Left ventricle myocardium superior (tissue), 1 donor: ENCODE data around the gene CD200R1. TPM values are rescaled to one million over a fixed set of nuclear protein-coding genes. Genes with fewer than 3 reads are reported as not detected.

Source experiments
- ATAC-seq: fragments of 200-7000 bp; cut with Tn5 transposase; one replicate; pipeline ENCODE4 v1.9.1; 2020; ENCODE audit warnings: mild to moderate bottlenecking, moderate library complexity
- DNase-seq: peaks from one replicate; pipeline ENCODE4 v3.0.0-alpha.2; 2020
- intact Hi-C: fragments of 100-400 bp; cut with micrococcal nuclease; formaldehyde crosslinking; loops from one replicate; pipeline ENCODE4 v1.11.0; 2022
- long read RNA-seq: library from polyadenylated mRNA; unstranded; transcript quantifications from one replicate; pipeline ENCODE4 v2.0.0, GENCODE V29; 2021
- total RNA-seq: library from RNA; stranded (reverse); fragmentation: NEBNext Ultra II Directional; extraction: Animal tissue kit (Norgen Biotek cat#: 25700); gene quantifications from one replicate; pipeline ENCODE4 v1.2.1, GENCODE V29; 2021
- donor health status: DM: no; HTN: yes; CAD: no; lungs with severe emphysema.

The CD200R1 gene
- total RNA-seq, result 0.87 TPM
- long read RNA-seq, partial matches to known transcripts, result 0 of 1 reads
- long read RNA-seq, other reads (novel, unspliced or antisense), result 0 of 1 reads

- intact Hi-C loops, result loop anchor here (5.0 kb wide), 2 partner anchors 333 to 393 kb away; partner anchors contain the start of gene CCDC80
- ATAC-seq (peak; percentile 47), DNase-seq (no peak)
Measured at GRCh38 chr3:112974894-112975293, at the start of gene CD200R1. Gene CD200R1, minus strand, starts transcription at chr3:112975103. Its CDS starts 246 bp downstream, at chr3:112974857.

DNA sequence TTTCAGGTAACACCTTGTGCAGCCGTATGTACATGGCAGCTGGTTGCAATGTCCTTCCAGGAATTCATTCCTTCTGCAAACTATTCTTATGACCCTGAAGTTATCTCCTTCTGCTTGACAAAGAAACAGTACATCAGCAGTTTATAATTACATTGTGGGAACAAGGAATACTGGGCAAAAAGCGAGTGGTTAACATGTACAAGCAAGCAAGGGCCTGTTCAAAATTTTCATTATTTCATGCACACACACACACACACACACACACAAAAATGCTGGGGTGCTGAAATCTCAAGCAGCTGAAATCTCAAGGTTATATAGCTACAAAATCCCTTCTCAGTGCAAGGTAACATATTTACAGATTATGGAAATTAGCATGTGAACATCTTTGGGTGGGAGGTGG lies 46.6 kb upstream of the CD200R1 start:
- ATAC-seq (no peak), DNase-seq (no peak)
- intact Hi-C loops, result no loop called here

GRCh38 chr3:113019182-113020137 lies 44.6 kb upstream of the CD200R1 start:
- DNase-seq (peak; percentile 93), ATAC-seq (peak; percentile 99)
- intact Hi-C loops, result no loop called here

GRCh38 chr3:113018536-113019181 lies 43.8 kb upstream of the CD200R1 start:
- intact Hi-C loops, result no loop called here
- DNase-seq (no peak), ATAC-seq (peak; percentile 4)

- intact Hi-C loops, result no loop called here
- ATAC-seq, result no peak
Measured at GRCh38 chr3:113013593-113013992, 38.7 kb upstream of the CD200R1 start.

GRCh38 chr3:113008117-113008516 lies 33.2 kb upstream of the CD200R1 start:
- intact Hi-C loops, result no loop called here
- DNase-seq (no peak), ATAC-seq (no peak)

More at GRCh38 chr3:113013593-113013992, 38.7 kb upstream of the CD200R1 start:
- no peak for DNase-seq

DNA sequence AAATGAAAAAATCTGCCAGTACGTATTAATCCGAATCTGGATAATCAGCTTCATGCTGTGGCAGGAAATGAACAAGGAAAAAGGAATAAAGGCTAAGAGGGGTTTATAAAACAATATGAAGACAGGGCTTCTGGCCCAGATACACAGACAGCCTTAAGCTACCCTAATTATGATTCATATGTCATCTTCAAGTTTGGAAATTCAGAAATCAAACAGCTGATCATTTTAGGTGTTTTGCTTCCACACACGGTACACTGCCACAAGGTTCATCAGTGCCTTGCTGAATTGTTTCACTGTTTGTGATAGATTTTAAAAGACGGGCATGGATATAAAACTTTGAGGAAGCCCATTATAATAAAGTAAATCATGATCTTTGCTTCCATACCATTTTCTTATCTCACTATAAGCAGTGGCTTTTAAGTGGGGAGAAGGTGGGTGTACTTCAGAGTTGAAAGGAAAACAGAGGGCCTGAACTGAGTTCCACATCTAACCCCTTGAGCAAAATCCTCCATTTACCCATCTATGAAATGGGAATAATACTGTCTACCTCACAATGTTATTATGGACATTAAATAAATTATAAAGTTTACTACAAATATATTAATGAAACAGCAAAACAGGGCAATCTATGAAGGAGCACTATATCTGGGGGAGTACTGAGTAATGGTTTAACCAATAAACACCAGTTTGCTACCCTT lies 31.6 kb upstream of the CD200R1 start:
- intact Hi-C loops, result no loop called here
- ATAC-seq (no peak), DNase-seq (no peak)

DNA sequence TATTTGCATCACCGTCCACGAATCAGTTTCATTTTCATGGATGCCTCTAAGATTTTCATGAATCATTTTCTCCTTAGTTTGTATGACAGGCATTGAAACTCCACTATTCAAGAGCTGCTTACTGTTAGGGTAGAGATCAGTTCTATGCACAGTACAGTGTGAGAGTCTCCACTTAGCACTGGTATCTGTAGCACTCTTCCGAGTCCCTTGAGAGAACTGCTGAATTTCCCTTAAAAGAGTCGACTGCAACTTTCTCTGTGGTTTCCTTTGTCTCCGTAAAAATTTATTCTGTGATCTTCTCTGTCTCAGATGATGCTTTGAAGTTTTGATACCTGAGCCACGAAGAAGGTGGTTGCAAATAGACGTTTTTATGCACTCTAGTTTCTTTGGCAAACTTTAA lies 30.7 kb upstream of the CD200R1 start:
- no peak for ATAC-seq
- intact Hi-C loops, result no loop called here
- no peak for DNase-seq

GRCh38 chr3:113002679-113003078 lies 27.8 kb upstream of the CD200R1 start:
- ATAC-seq (no peak), DNase-seq (no peak)
- intact Hi-C loops, result no loop called here

DNA sequence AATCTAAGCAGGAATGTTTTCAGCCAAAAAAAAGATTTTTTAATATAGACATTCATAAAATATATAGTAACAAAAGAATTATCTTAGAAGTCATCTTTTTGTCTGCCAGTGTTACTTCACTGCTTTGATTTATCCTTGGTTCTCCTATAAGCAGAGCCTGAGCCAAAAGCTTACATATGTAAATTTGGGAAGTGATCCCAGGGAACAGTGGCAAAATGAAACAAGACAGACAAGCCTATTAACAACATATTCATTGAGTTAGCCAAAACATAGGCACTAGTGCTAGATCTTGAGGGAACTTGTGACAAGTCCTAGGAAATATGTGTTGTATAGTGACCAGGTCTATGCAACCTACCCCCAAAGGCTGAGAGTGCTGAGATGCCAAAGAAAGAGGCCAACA lies 27.1 kb upstream of the CD200R1 start:
- no peak for DNase-seq
- ATAC-seq, result no peak
- intact Hi-C loops, result no loop called here

GRCh38 chr3:113000691-113001090 lies 25.8 kb upstream of the CD200R1 start:
- DNase-seq (no peak), ATAC-seq (no peak)
- intact Hi-C loops, result no loop called here

GRCh38 chr3:112995800-112996199 lies 20.9 kb upstream of the CD200R1 start:
- DNase-seq (no peak), ATAC-seq (no peak)
- intact Hi-C loops, result no loop called here

DNA sequence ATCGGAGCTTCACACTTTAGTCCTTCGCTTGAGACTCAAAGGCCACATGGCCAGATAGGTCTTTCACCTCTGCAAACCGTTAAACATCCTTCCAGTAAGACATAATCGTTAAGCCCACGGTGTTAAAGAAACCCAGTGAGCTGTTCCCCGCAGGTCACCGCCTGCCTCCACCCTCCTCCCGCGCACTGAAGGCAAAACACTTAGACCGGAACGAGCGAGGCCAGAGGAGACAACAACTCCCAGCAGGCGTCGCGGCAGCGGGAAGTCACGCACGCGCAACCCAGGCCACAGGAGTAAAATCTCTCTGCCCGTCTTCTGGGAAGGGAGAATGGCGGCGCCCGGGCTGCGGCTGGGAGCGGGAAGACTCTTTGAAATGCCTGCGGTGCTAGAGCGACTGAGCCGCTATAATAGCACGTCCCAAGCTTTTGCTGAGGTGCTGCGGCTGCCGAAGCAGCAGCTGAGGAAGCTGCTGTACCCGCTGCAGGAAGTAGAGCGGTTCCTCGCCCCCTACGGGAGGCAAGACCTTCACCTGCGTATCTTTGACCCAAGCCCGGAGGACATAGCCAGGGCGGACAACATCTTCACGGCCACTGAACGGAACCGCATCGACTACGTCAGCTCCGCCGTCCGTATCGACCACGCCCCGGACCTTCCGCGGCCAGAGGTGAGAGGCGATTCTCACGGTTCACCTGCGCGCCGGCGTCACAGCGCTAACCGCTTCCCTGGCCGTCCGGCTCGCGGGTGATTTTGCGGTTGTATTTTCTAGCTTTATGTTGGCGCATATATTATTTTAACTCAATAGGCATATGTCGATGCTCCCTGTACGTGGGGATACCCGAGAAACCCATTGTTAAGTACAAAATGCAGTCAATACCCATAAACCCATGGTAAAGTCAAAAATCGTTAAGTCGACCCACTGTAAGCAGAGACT lies 16.0 kb upstream of the CD200R1 start, which contains the start of gene GTPBP8:
Gene GTPBP8, plus strand, starts transcription at position 313 of the 931 bp plus-strand sequence. Its CDS starts 16 bp downstream, at position 329.
- ATAC-seq (peak; percentile 99), DNase-seq (peak; percentile 96)
- intact Hi-C loops, result no loop called here

GRCh38 chr3:112987710-112988334 lies 12.9 kb upstream of the CD200R1 start:
- ATAC-seq, result no peak
- intact Hi-C loops, result no loop called here
- DNase-seq, result no peak

DNA sequence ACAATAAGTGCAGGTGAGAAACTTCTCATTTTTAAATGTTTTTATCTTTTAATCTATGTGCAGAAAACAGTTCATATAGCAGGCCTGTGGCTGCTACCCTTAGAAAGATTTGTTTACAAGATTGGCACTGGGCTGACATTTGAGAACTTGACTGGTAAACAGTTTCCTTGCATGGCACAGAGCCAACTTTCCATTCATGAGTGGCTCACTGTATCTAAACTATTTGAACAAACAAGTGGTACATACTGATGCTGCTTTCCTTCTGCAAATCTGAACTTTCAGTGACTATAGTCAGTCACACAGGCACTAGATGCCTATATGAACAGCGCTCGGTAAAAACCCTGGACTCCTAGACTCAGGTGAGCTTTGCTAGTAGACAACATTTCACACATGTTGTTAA lies 9.6 kb upstream of the CD200R1 start:
- no peak for ATAC-seq
- intact Hi-C loops, result no loop called here
- DNase-seq, result no peak

DNA sequence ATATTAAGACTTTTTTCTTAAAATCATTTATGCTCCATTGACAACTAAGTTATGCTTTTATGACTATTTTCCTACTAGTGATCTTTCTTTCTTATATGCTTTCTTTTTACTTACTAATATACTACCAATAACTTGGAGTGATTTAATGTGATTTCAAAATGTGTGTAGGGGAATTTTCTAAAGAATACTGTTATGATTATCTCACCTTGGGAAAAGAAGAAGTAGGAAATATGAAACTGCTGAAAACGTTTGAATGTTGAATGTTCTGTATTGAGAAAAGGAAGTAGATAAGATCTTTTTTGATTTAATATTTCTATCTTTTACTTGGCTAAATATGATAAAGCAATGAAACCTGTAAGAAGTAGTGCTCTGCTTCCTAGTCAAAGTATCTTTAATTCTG lies 7.8 kb upstream of the CD200R1 start:
- intact Hi-C loops, result no loop called here
- no peak for DNase-seq
- no peak for ATAC-seq

DNA sequence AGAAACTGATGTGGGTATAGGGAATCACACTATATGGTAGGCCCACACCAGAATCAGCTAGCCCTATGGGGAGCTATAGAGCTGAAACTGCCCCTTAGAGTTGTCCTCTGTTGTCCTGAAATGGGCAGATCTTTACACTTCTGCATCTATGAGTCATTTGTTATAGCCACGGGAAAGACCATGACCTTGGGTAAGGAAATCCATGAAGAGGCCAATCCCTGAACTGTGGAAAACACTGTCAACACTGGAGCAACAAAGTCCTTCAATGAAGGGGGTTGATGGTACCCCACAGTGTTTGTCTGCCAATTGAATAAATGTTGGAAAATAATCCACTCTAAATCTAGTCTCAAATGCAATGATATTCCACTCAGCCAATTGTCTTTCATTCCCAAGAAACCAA lies 5.2 kb upstream of the CD200R1 start:
- intact Hi-C loops, result no loop called here
- DNase-seq (no peak), ATAC-seq (no peak)

DNA sequence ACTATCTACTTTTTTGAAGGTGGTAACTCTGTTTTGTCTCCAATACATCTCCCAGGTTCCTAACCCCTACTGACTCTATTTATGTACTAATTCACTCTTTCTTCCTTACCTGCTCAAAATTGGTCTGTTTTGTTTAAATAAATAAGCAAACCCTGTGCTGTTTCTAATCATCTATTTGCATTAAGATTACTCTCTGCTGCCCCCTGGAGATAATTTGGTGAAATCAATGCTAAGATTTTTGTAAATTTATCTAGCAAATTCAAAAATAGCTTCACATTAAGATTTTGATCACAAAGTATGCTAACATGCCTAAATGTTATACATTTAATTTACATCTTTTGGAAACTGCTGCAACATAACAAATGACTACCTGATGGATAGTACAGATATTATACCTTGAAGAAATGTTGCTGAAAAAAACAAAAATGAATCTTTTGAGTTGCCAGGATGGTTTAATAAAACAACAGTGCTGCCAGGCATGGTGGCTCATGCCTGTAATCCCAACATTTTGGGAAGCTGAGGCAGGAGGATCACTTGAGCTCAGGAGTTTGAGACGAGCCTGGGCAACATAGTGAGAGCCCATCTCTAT lies 4.4 kb upstream of the CD200R1 start:
- ATAC-seq, result no peak
- intact Hi-C loops, result loop anchor here (5.0 kb wide), 2 partner anchors 337 to 397 kb away; partner anchors contain the start of gene CCDC80
- no peak for DNase-seq
